T-cell (primary cell): ENCODE results near the gene IFITM1. TPM values are rescaled to one million over a fixed set of nuclear protein-coding genes. Genes with fewer than 3 reads are reported as not detected.
A peak's percentile ranks its signal among the peaks of the same experiment; 100 is the strongest.
"Not testable (repeated sequence)": the region's sequence is repeated elsewhere in the genome, so short reads cannot be mapped to it uniquely, and the experiment has no call there.

Source experiments
- ATAC-seq, 4 experiments: fragments of 200-7000 bp in 3 of 4; fragments of 150-1000 bp in 1 of 4; cut with Tn5 transposase; replicated peaks in 1 of 4; 1 replicate in 3 of 4; 2 replicates in 1 of 4; pipeline ENCODE4 v1.10.0; 2021; ENCODE audit warnings: moderate library complexity in 3 of 4, mild to moderate bottlenecking in 2 of 4, moderate number of reproducible peaks in 1 of 4
- CTCF ChIA-PET, 2 donors: fragments of 300-600 bp; sonication (Branson Sonifier 250); formaldehyde crosslinking; loops; one replicate each; lab custom pipeline; 2022; ENCODE audit warnings: antibody characterized with exemption in 2 of 2; lab: Charles Lee
- POLR2A ChIA-PET, 2 donors: fragments of 300-600 bp; sonication (Branson Sonifier 250); formaldehyde crosslinking; loops; one replicate each; lab custom pipeline; 2022; ENCODE audit warnings: antibody characterized with exemption in 2 of 2; lab: Charles Lee
- DNase-seq, 35 experiments: peaks; one replicate each; pipeline versions ENCODE4 v3.0.0 to v3.0.0-alpha.2; 2013 to 2023
- H3K27ac ChIP-seq: one replicate; pipeline ENCODE4 v1.5.1; 2013; ENCODE audit warnings: low read length
- H3K27me3 ChIP-seq, 2 experiments: replicated peaks in 1 of 2; 1 replicate in 1 of 2; 2 replicates in 1 of 2; pipeline versions ENCODE4 v1.6.1 to v1.7.0; 2013; ENCODE audit warnings: low read length in 1 of 2, mixed read lengths in 1 of 2; ENCODE audit not compliant: control insufficient read depth in 2 of 2, insufficient read depth in 2 of 2; ENCODE audit errors: extremely low read depth in 1 of 2
- H3K36me3 ChIP-seq, 2 donors: 1 replicate in 1 of 2; 2 replicates in 1 of 2; pipeline versions ENCODE4 v1.6.1 to v1.7.0; 2013; ENCODE audit warnings: low read length in 1 of 2; ENCODE audit not compliant: control insufficient read depth in 2 of 2, insufficient read depth in 1 of 2; ENCODE audit errors: extremely low read depth in 1 of 2
- H3K4me1 ChIP-seq, 2 experiments: 1 replicate in 1 of 2; 2 replicates in 1 of 2; pipeline versions ENCODE4 v1.6.1 to v1.7.0; 2013; ENCODE audit warnings: low read length in 2 of 2, mixed read lengths in 1 of 2; ENCODE audit not compliant: insufficient read depth in 2 of 2, control insufficient read depth in 1 of 2; ENCODE audit errors: extremely low read depth in 1 of 2
- H3K4me3 ChIP-seq, 2 donors: 1 replicate in 1 of 2; 2 replicates in 1 of 2; pipeline versions ENCODE4 v1.5.1 to v1.7.0; 2013; ENCODE audit warnings: mild to moderate bottlenecking in 2 of 2, low read length in 1 of 2, moderate library complexity in 1 of 2; ENCODE audit not compliant: control insufficient read depth in 1 of 2; ENCODE audit errors: extremely low read depth in 1 of 2
- H3K9me3 ChIP-seq: 2 replicates; pipeline ENCODE4 v1.7.0; 2013
- H3K27ac Mint-ChIP-seq, 2 donors: one replicate each; pipeline ENCODE4 v1.8.0; 2020 to 2021; ENCODE audit warnings: mild to moderate bottlenecking in 2 of 2, mixed read lengths in 2 of 2
- H3K27me3 Mint-ChIP-seq, 2 donors: one replicate each; pipeline ENCODE4 v1.8.0; 2021 to 2022; ENCODE audit warnings: mixed read lengths in 2 of 2
- H3K36me3 Mint-ChIP-seq: one replicate; pipeline ENCODE4 v1.8.0; 2021; ENCODE audit warnings: mixed read lengths
- H3K4me1 Mint-ChIP-seq, 3 donors: one replicate each; pipeline ENCODE4 v1.8.0; 2020 to 2022; ENCODE audit warnings: mixed read lengths in 3 of 3, mild to moderate bottlenecking in 1 of 3
- H3K4me3 Mint-ChIP-seq, 3 donors: one replicate each; pipeline ENCODE4 v1.8.0; 2020 to 2022; ENCODE audit warnings: mild to moderate bottlenecking in 3 of 3, mixed read lengths in 3 of 3, moderate library complexity in 3 of 3
- H3K9me3 Mint-ChIP-seq, 3 donors: one replicate each; pipeline ENCODE4 v1.8.0; 2020 to 2022; ENCODE audit warnings: mixed read lengths in 3 of 3
- WGBS: methylation state at CpG from one replicate; pipeline ENCODE4 v1.1.5; 2013; ENCODE audit warnings: missing lambda C conversion rate; ENCODE audit not compliant: insufficient coverage; 5-methylcytosine and 5-hydroxymethylcytosine counted together
- total RNA-seq, 35 experiments: library from RNA in 6 of 35; stranded (reverse) in 6 of 35; fragments of 120-200 nt in 1 of 35; gene quantifications; one replicate each; pipeline versions ENCODE4 v1.2.1 to v1.2.4 and lab custom pipeline; 2013 to 2026

IFITM1 gene
- total RNA-seq, 5 donors from 2014 or later (not counting 1 experiment from before 2014, with no cell fraction given) = 201 to 427 (median 243) TPM

GRCh38 chr11:312092-312816, 1.6 kb upstream of the IFITM1 start:
- Mint-ChIP-seq H3K27me3 (no peaks in the 10 kb centered on the region), H3K4me3 (peak overlapping the region; percentile 90 to 94 (median 91)), H3K36me3 (peaks cover 15% of the 10 kb centered on the region), H3K4me1 (peaks cover 40 to 58% (median 56%) of the 10 kb centered on the region in 3 donors), H3K9me3 (no peaks in the 10 kb centered on the region), H3K27ac (peak overlapping the region; percentile 97 to 99)
- 6% methylated on average over 2 of the region's 14 CpGs for WGBS
- peak overlapping the region; percentile 86 for H3K27ac ChIP-seq
- no peaks in the 10 kb centered on the region for H3K9me3 ChIP-seq
- peak overlapping the region; percentile 87 to 99 for H3K4me3 ChIP-seq
- peaks cover 0 to 15% of the 10 kb centered on the region in 2 donors for H3K36me3 ChIP-seq
- peaks cover 7 to 61% of the 10 kb centered on the region in 2 experiments for H3K4me1 ChIP-seq
- ATAC-seq (no peak), DNase-seq (peak in 2 of 35 experiments; percentile 21 to 51)
- ChIA-PET POLR2A (interaction anchor here (0.6 to 1.1 kb wide), 5 partner anchors 12 to 194 kb away, joined by 3 to 9 read pairs (median 5); no protein-coding TSS in a partner anchor), CTCF (interaction anchor here (0.5 to 2.0 kb wide), 7 partner anchors 28 to 97 kb away, joined by 3 to 11 read pairs (median 4); no protein-coding TSS in a partner anchor)
- peaks cover 0 to 5% of the 10 kb centered on the region in 2 experiments for H3K27me3 ChIP-seq

- no peaks in the 10 kb centered on the region for H3K27me3 Mint-ChIP-seq
- H3K27ac Mint-ChIP-seq = peak overlapping the region; percentile 97 to 99
- H3K9me3 Mint-ChIP-seq = no peaks in the 10 kb centered on the region
- CTCF ChIA-PET = interaction anchor here in 1 of 2 donors (0.9 to 2.0 kb wide), 2 partner anchors 61 to 63 kb away, joined by 3 to 6 read pairs; no protein-coding TSS in a partner anchor
- peaks cover 15% of the 10 kb centered on the region for H3K36me3 Mint-ChIP-seq
- 0% methylated on average over 4 of the region's 8 CpGs for WGBS
- Histone ChIP-seq H3K36me3 (peaks cover 0 to 15% of the 10 kb centered on the region in 2 donors), H3K27me3 (peaks cover 0 to 5% of the 10 kb centered on the region in 2 experiments), H3K9me3 (no peaks in the 10 kb centered on the region), H3K4me3 (peak overlapping the region; percentile 87 to 99), H3K27ac (peak overlapping the region; percentile 86), H3K4me1 (peaks cover 7 to 57% of the 10 kb centered on the region in 2 experiments)
- H3K4me1 Mint-ChIP-seq = peaks cover 39 to 58% (median 52%) of the 10 kb centered on the region in 3 donors
- POLR2A ChIA-PET = interaction anchor here in 1 of 2 donors (1.1 kb wide), 1 partner anchor 42 kb away, joined by 3 read pairs; no protein-coding TSS in a partner anchor
- ATAC-seq (no peak), DNase-seq (peak in 1 of 35 experiments; percentile 13)
- peak overlapping the region; percentile 90 to 94 (median 91) for H3K4me3 Mint-ChIP-seq
Measured at GRCh38 chr11:313304-313786, 495 bp upstream of the IFITM1 start.

- ATAC-seq, H3K9me3 Mint-ChIP-seq, DNase-seq, H3K27me3 Mint-ChIP-seq, CTCF ChIA-PET, H3K27me3 ChIP-seq, H3K9me3 ChIP-seq: not testable (repeated sequence)
- POLR2A ChIA-PET = interaction anchor here in 1 of 2 donors (0.6 kb wide), 1 partner anchor 134 kb away, joined by 3 read pairs; no protein-coding TSS in a partner anchor
- Mint-ChIP-seq H3K36me3 (peaks cover 15% of the 10 kb centered on the region), H3K4me1 (peaks cover 33 to 49% (median 43%) of the 10 kb centered on the region in 3 donors), H3K4me3 (peak overlapping the region; percentile 90 to 94 (median 91)), H3K27ac (peak overlapping the region; percentile 97 to 99)
- peak overlapping the region; percentile 86 for H3K27ac ChIP-seq
- H3K4me3 ChIP-seq = peak overlapping the region; percentile 87 to 99
- no CpG with 5 or more reads among the region's 6 CpGs for WGBS
- peaks cover 0 to 15% of the 10 kb centered on the region in 2 donors for H3K36me3 ChIP-seq
- peaks cover 6 to 53% of the 10 kb centered on the region in 2 experiments for H3K4me1 ChIP-seq
Measured at GRCh38 chr11:314554-314875, 675 bp downstream of the IFITM1 start.

- Histone ChIP-seq H3K27ac (peak overlapping the region; percentile 86), H3K4me3 (peak overlapping the region; percentile 87 to 99), H3K9me3 (no peaks in the 10 kb centered on the region), H3K36me3 (peaks cover 0 to 15% of the 10 kb centered on the region in 2 donors), H3K4me1 (peaks cover 5 to 53% of the 10 kb centered on the region in 2 experiments), H3K27me3 (peaks cover 0 to 5% of the 10 kb centered on the region in 2 experiments)
- CTCF ChIA-PET = interaction anchor here in 1 of 2 donors (1.7 kb wide), 1 partner anchor 64 kb away, joined by 5 read pairs; no protein-coding TSS in a partner anchor
- Mint-ChIP-seq H3K4me1 (peaks cover 32 to 50% (median 45%) of the 10 kb centered on the region in 3 donors), H3K36me3 (peaks cover 15% of the 10 kb centered on the region), H3K4me3 (peak overlapping the region; percentile 90 to 94 (median 91)), H3K27me3 (no peaks in the 10 kb centered on the region), H3K27ac (peak overlapping the region; percentile 97 to 99), H3K9me3 (no peaks in the 10 kb centered on the region)
- DNase-seq (peak in 2 of 35 experiments; percentile 32 to 35), ATAC-seq (no peak)
- POLR2A ChIA-PET = no interaction called here
- 9% methylated on average over 7 of the region's 9 CpGs for WGBS
Measured at GRCh38 chr11:315051-315481, 1.2 kb downstream of the IFITM1 start.

GRCh38 chr11:315516-315994, 1.7 kb downstream of the IFITM1 start:
- Mint-ChIP-seq H3K9me3 (no peaks in the 10 kb centered on the region), H3K36me3 (peaks cover 15% of the 10 kb centered on the region), H3K4me1 (peaks cover 37 to 55% (median 50%) of the 10 kb centered on the region in 3 donors), H3K27ac (peak overlapping the region; percentile 97 to 99), H3K4me3 (peak overlapping the region; percentile 90 to 94 (median 91)), H3K27me3 (no peaks in the 10 kb centered on the region)
- no peak for ATAC-seq
- H3K9me3 ChIP-seq = no peaks in the 10 kb centered on the region
- H3K4me3 ChIP-seq = peak overlapping the region; percentile 87 to 99
- 7% methylated on average over 24 of the region's 32 CpGs for WGBS
- peaks cover 0 to 5% of the 10 kb centered on the region in 2 experiments for H3K27me3 ChIP-seq
- H3K27ac ChIP-seq = peak overlapping the region; percentile 86
- H3K4me1 ChIP-seq = peaks cover 5 to 58% of the 10 kb centered on the region in 2 experiments
- POLR2A ChIA-PET = no interaction called here
- DNase-seq = no peak
- CTCF ChIA-PET = interaction anchor here in 1 of 2 donors (1.7 kb wide), 1 partner anchor 65 kb away, joined by 5 read pairs; no protein-coding TSS in a partner anchor
- H3K36me3 ChIP-seq = peaks cover 0 to 15% of the 10 kb centered on the region in 2 donors
